MM.1S (cell line): ENCODE data around the gene KCNMB2.

Source experiments
- CTCF ChIP-seq: fragments of 300-600 bp; sonication (generic); IDR thresholded peaks from 2 replicates; pipeline ENCODE4 v1.5.1; 2016; ENCODE audit warnings: antibody characterized with exemption, low read length, mixed read lengths
- EZH2 ChIP-seq: fragments of 300-600 bp; sonication (generic); optimal IDR thresholded peaks from 2 replicates; pipeline ENCODE3; 2017; ENCODE audit warnings: low read depth, mild to moderate bottlenecking, antibody characterized with exemption, low read length, mixed read lengths

- TF ChIP-seq CTCF (no peak), EZH2 (no peak)
Observed at GRCh38 chr3:178844916-178845315, 308.7 kb downstream of the KCNMB2 start.
